ENCODE data around the gene CCDC146.

CCDC146 gene

DNA sequence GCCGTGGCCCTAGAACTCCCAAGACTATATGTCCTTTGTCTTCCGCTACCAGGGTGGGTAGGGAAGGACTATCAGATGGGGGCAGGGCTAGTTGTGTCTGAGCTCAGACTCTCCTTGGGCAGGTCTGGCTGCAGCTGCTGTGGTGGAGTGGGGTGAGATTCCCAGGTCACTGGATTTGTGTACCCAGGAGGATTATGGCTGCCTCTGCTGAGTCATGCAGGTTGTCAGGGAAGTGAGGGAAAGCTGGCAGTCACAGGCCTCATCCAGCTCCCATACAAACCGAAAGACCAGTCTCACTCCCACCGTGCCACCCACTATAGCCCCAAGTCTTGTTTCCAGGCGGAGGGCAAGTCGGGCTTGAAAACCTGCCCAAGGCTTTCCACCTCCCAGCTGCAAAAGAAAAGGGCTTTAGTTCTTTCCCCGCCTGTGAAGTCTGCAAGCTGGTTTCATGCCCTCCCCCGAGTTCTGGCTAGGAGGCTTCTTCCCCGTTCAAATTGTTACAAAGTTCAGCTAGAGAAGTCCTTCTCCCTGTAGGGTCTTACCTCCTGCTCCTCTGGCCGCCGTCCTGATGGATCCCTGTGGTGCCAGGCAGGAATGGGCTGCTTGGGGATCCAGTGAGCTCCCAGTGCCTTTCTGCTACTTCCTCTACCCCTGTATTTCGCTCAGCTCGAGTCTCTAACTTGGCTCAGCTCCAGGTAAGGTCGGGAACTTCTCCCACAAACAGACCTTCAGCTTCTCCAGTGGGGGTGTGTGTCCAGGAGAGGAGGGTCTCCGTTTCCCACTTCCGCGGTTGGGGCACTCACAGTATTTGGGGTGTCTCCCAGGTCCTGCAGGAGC is 184.0 kb downstream of the CCDC146 start:
- H3K4me3 ChIP-seq (ENCODE audit: low read depth in 1 of 2, low read length in 2 of 2) = no peak overlapping the region
- H3K27me3 ChIP-seq (ENCODE audit: control insufficient read depth in 1 of 2, insufficient read depth in 2 of 2, low read length in 2 of 2) = no peaks in the 10 kb centered on the region
- no peaks in the 10 kb centered on the region for H3K9me3 ChIP-seq (ENCODE audit: control insufficient read depth in 1 of 2, low read length in 2 of 2)
- H3K27ac ChIP-seq (ENCODE audit: low read depth, low read length) = no peak overlapping the region
- no peaks in the 10 kb centered on the region for H3K4me1 ChIP-seq (ENCODE audit: control insufficient read depth in 1 of 2, insufficient read depth in 2 of 2, low read length in 2 of 2)
- peaks cover 5 to 15% of the 10 kb centered on the region in 2 donors for H3K36me3 ChIP-seq (ENCODE audit: control insufficient read depth in 1 of 2, insufficient read depth in 2 of 2, low read length in 2 of 2)
- no peak overlapping the region for H3K9ac ChIP-seq (ENCODE audit: low read depth in 1 of 2, low read length in 2 of 2)

DNA sequence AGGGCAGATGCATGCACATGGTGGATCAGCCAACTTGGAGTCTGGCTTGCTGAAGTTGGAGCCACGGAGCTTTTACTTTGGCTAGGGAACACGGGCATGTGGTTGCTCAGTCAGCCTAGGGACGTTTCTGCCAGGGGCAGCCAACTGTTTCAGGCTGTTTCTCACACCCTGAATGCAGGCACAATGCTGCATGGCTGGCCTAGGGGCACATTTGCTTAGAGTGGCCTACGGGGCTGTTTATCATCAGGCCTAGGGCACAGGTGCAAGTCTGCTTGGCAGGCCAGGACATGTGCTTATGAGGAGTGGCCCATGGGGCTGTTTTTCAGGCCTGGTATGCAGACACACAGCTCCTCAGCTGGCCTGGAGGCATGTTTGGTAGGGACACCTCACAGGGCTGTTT is 186.4 kb downstream of the CCDC146 start:
- no peak overlapping the region for H3K9ac ChIP-seq (ENCODE audit: low read depth in 1 of 2, low read length in 2 of 2)
- no peaks in the 10 kb centered on the region for H3K9me3 ChIP-seq (ENCODE audit: control insufficient read depth in 1 of 2, low read length in 2 of 2)
- H3K27ac ChIP-seq (ENCODE audit: low read depth, low read length) = no peak overlapping the region
- no peak overlapping the region for H3K4me3 ChIP-seq (ENCODE audit: low read depth in 1 of 2, low read length in 2 of 2)
- H3K27me3 ChIP-seq (ENCODE audit: control insufficient read depth in 1 of 2, insufficient read depth in 2 of 2, low read length in 2 of 2) = no peaks in the 10 kb centered on the region
- no peaks in the 10 kb centered on the region for H3K4me1 ChIP-seq (ENCODE audit: control insufficient read depth in 1 of 2, insufficient read depth in 2 of 2, low read length in 2 of 2)
- peaks cover 14 to 20% of the 10 kb centered on the region in 2 donors for H3K36me3 ChIP-seq (ENCODE audit: control insufficient read depth in 1 of 2, insufficient read depth in 2 of 2, low read length in 2 of 2)

DNA sequence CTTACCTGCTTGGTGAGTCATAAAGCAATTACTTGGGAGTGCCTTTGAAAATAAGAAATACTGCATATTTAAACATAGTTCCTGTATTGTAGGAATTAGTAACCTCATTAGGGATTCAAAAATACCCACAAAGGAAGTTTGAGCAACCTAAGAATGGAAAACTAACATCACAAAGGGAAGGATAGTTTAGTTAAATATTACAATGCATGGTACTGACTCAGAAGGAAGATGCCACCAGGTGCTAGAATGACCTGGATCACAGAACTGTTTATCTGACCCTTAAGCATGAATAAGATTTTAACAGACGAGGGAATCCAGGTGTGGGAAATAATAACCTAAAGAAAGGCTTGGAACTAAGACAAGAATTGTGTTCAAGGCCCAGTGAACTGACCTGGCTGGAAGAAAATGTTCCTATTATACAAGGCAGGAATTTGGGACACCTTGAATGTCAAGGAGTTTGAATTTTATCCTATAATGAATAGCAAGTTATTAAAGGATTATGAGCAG is 187.4 kb downstream of the CCDC146 start:
- Histone ChIP-seq H3K4me3 (ENCODE audit: low read depth in 1 of 2, low read length in 2 of 2) (no peak overlapping the region), H3K27me3 (ENCODE audit: control insufficient read depth in 1 of 2, insufficient read depth in 2 of 2, low read length in 2 of 2) (no peaks in the 10 kb centered on the region), H3K27ac (ENCODE audit: low read depth, low read length) (no peak overlapping the region), H3K36me3 (ENCODE audit: control insufficient read depth in 1 of 2, insufficient read depth in 2 of 2, low read length in 2 of 2) (peaks cover 20% of the 10 kb centered on the region in 2 donors), H3K4me1 (ENCODE audit: control insufficient read depth in 1 of 2, insufficient read depth in 2 of 2, low read length in 2 of 2) (no peaks in the 10 kb centered on the region), H3K9me3 (ENCODE audit: control insufficient read depth in 1 of 2, low read length in 2 of 2) (no peaks in the 10 kb centered on the region), H3K9ac (ENCODE audit: low read depth in 1 of 2, low read length in 2 of 2) (no peak overlapping the region)

DNA sequence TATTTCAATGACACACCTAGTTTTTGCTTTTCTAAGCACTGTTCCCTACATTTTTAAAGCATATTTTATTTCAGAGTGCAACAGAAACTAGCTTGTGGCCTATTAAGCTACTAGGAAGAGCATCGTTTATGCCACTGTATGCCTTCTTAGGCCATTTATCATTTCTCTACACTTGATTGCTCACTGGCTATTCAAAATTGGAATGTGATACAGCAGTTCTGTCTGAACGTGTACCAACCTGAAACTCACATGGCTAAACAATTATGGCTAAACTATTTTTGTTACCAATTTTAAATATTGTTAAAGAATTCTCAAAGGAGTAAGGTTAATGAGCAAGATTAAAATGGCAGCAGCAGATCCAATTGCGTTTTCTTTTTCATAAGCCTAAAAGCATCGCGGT is 188.6 kb downstream of the CCDC146 start:
- Histone ChIP-seq H3K4me1 (ENCODE audit: control insufficient read depth in 1 of 2, insufficient read depth in 2 of 2, low read length in 2 of 2) (no peaks in the 10 kb centered on the region), H3K9ac (ENCODE audit: low read depth in 1 of 2, low read length in 2 of 2) (no peak overlapping the region), H3K27me3 (ENCODE audit: control insufficient read depth in 1 of 2, insufficient read depth in 2 of 2, low read length in 2 of 2) (no peaks in the 10 kb centered on the region), H3K36me3 (ENCODE audit: control insufficient read depth in 1 of 2, insufficient read depth in 2 of 2, low read length in 2 of 2) (peaks cover 20% of the 10 kb centered on the region in 2 donors), H3K9me3 (ENCODE audit: control insufficient read depth in 1 of 2, low read length in 2 of 2) (no peaks in the 10 kb centered on the region), H3K4me3 (ENCODE audit: low read depth in 1 of 2, low read length in 2 of 2) (no peak overlapping the region), H3K27ac (ENCODE audit: low read depth, low read length) (no peak overlapping the region)

DNA sequence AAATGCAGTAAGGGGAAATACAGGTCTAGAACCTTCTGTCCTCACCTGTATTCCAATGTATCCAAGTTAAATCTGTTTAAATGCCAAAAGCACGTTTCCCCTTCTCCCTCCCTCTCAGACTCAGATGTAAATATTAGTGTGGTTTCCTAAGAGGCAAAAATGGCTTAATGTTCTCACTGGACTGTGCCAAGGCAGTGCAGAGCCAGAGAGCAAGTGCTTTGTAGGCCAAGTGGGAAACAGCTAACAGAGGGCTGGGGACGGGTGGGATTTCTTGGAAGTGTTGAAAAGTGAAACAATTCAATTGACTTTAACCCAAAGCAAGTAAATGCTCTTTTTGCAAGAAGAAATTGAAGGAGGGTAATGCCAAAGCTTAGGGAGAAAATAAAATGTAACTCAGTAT is 190.7 kb downstream of the CCDC146 start:
- H3K4me3 ChIP-seq (ENCODE audit: low read depth in 1 of 2, low read length in 2 of 2) = no peak overlapping the region
- H3K36me3 ChIP-seq (ENCODE audit: control insufficient read depth in 1 of 2, insufficient read depth in 2 of 2, low read length in 2 of 2) = peaks cover 20% of the 10 kb centered on the region in 2 donors
- no peaks in the 10 kb centered on the region for H3K9me3 ChIP-seq (ENCODE audit: control insufficient read depth in 1 of 2, low read length in 2 of 2)
- H3K9ac ChIP-seq (ENCODE audit: low read depth in 1 of 2, low read length in 2 of 2) = no peak overlapping the region
- H3K27ac ChIP-seq (ENCODE audit: low read depth, low read length) = no peak overlapping the region
- no peaks in the 10 kb centered on the region for H3K27me3 ChIP-seq (ENCODE audit: control insufficient read depth in 1 of 2, insufficient read depth in 2 of 2, low read length in 2 of 2)
- no peaks in the 10 kb centered on the region for H3K4me1 ChIP-seq (ENCODE audit: control insufficient read depth in 1 of 2, insufficient read depth in 2 of 2, low read length in 2 of 2)

DNA sequence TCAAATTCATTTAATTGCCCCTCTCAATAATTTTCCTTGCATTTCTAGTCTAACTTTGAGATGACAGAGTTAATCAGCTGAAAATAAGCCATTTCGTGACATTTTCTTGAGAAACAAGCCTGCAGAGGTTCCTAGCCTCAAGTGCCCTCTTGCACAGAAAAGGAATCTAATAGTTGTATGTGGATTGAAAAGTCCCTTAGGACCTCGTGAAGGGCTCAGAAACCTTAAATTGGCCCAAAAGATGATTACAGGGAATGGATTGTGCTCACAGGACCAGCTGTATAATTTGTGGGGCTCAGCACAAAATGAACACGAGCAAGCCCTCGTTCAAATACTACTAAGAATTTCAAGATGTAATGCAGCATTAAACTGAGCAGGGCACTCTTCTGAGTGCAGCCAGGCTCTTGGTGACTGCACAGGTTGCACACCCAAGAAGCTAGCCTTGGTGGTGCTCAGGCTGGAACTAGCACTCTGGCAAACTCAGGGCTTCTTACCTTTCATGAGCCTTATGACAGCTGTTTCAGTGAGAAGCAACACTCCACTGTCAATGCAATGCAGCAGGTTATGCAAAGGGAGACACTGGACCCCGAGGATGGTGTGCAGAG is 191.6 kb downstream of the CCDC146 start:
- H3K4me1 ChIP-seq (ENCODE audit: control insufficient read depth in 1 of 2, insufficient read depth in 2 of 2, low read length in 2 of 2) = no peaks in the 10 kb centered on the region

DNA sequence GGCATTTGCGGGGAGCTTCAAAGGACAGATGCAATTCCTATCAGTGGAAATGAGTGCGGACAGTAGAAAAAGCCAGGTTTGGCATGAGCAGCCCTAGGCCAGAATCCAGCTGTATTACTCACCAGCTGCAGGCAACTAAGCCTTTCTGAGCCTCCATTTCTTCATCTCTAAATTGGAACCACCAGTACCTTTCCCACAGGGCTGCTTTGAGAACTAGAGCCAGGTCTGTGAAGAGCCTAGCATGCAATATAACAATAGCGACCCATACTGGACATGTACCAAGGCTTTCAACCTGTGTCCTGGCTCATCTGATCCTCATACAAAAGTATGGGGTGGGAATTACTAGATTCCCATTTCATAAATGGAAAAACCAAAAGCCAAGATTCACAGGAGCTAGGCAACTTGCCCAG is 192.8 kb downstream of the CCDC146 start:
- Histone ChIP-seq H3K4me1 (ENCODE audit: control insufficient read depth in 1 of 2, insufficient read depth in 2 of 2, low read length in 2 of 2) (no peaks in the 10 kb centered on the region), H3K9me3 (ENCODE audit: control insufficient read depth in 1 of 2, low read length in 2 of 2) (no peaks in the 10 kb centered on the region), H3K36me3 (ENCODE audit: control insufficient read depth in 1 of 2, insufficient read depth in 2 of 2, low read length in 2 of 2) (peaks cover 8 to 25% of the 10 kb centered on the region in 2 donors), H3K27ac (ENCODE audit: low read depth, low read length) (no peak overlapping the region), H3K4me3 (ENCODE audit: low read depth in 1 of 2, low read length in 2 of 2) (no peak overlapping the region), H3K9ac (ENCODE audit: low read depth in 1 of 2, low read length in 2 of 2) (no peak overlapping the region), H3K27me3 (ENCODE audit: control insufficient read depth in 1 of 2, insufficient read depth in 2 of 2, low read length in 2 of 2) (no peaks in the 10 kb centered on the region)

More for the DNA sequence above, 191.6 kb downstream of the CCDC146 start:
- Histone ChIP-seq H3K27me3 (ENCODE audit: control insufficient read depth in 1 of 2, insufficient read depth in 2 of 2, low read length in 2 of 2) (no peaks in the 10 kb centered on the region), H3K9me3 (ENCODE audit: control insufficient read depth in 1 of 2, low read length in 2 of 2) (no peaks in the 10 kb centered on the region), H3K36me3 (ENCODE audit: control insufficient read depth in 1 of 2, insufficient read depth in 2 of 2, low read length in 2 of 2) (peaks cover 13 to 20% of the 10 kb centered on the region in 2 donors), H3K4me3 (ENCODE audit: low read depth in 1 of 2, low read length in 2 of 2) (no peak overlapping the region), H3K9ac (ENCODE audit: low read depth in 1 of 2, low read length in 2 of 2) (no peak overlapping the region), H3K27ac (ENCODE audit: low read depth, low read length) (no peak overlapping the region)

DNA sequence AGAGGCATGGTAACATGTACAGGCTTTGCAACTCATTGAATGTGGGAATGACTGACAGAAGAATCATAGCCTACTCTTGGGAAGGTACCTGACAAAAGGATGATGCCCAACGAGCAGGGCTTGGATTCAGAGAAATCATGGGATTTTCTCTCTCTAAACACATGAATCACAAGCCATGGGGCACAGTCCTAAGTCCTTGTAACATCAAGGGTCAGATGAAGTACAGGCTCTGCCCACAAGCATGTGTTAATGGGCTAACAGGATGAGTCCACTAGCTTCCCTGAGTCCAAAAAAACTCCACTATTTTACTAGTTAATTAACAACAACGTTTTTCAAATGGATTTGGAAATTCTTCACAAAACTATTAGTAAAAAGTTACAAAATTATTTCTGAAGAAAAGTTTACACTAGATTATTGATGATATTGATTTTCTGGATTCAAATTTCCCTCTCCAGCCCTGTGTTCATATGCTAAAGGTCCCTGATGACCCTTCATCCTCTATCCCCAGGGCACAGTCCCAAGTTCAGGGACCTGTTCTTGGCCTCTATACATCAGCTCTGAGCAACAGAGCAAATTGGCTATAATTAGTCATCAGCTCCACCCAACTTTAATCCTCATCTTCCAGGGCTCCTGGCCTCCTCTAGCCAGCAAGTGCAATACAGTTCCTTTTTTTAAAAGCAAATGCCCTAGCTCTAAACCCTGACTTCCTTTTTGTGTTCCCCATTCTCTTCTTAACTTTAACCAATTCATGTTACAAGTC is 194.0 kb downstream of the CCDC146 start:
- Histone ChIP-seq H3K36me3 (ENCODE audit: control insufficient read depth in 1 of 2, insufficient read depth in 2 of 2, low read length in 2 of 2) (peaks cover 5 to 28% of the 10 kb centered on the region in 2 donors), H3K4me1 (ENCODE audit: control insufficient read depth in 1 of 2, insufficient read depth in 2 of 2, low read length in 2 of 2) (no peaks in the 10 kb centered on the region), H3K4me3 (ENCODE audit: low read depth in 1 of 2, low read length in 2 of 2) (no peak overlapping the region), H3K27ac (ENCODE audit: low read depth, low read length) (no peak overlapping the region), H3K27me3 (ENCODE audit: control insufficient read depth in 1 of 2, insufficient read depth in 2 of 2, low read length in 2 of 2) (no peaks in the 10 kb centered on the region), H3K9me3 (ENCODE audit: control insufficient read depth in 1 of 2, low read length in 2 of 2) (no peaks in the 10 kb centered on the region), H3K9ac (ENCODE audit: low read depth in 1 of 2, low read length in 2 of 2) (no peak overlapping the region)

DNA sequence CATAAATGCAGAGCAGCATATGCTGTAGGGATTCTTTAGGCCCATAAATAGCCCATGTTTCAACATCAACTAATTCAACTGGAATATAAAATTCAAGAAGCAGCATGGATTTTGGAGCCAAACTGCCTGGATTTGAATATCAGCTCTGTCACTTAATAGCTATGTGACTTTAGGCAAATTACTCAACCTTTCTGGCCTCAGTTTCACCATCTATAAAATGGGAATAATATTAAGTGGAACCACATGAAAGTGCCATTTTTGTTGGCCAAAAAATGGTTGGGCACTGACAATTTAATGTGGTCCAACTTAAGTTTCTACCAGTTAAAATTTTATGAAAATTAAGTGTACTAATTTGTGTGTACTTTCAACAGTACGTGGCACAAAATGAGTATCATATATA is 195.6 kb downstream of the CCDC146 start:
- H3K9me3 ChIP-seq (ENCODE audit: control insufficient read depth in 1 of 2, low read length in 2 of 2) = no peaks in the 10 kb centered on the region
- H3K27ac ChIP-seq (ENCODE audit: low read depth, low read length) = no peak overlapping the region
- no peaks in the 10 kb centered on the region for H3K4me1 ChIP-seq (ENCODE audit: control insufficient read depth in 1 of 2, insufficient read depth in 2 of 2, low read length in 2 of 2)
- no peaks in the 10 kb centered on the region for H3K27me3 ChIP-seq (ENCODE audit: control insufficient read depth in 1 of 2, insufficient read depth in 2 of 2, low read length in 2 of 2)
- no peak overlapping the region for H3K9ac ChIP-seq (ENCODE audit: low read depth in 1 of 2, low read length in 2 of 2)
- no peak overlapping the region for H3K4me3 ChIP-seq (ENCODE audit: low read depth in 1 of 2, low read length in 2 of 2)
- H3K36me3 ChIP-seq (ENCODE audit: control insufficient read depth in 1 of 2, insufficient read depth in 2 of 2, low read length in 2 of 2) = peaks cover 0 to 23% of the 10 kb centered on the region in 2 donors

DNA sequence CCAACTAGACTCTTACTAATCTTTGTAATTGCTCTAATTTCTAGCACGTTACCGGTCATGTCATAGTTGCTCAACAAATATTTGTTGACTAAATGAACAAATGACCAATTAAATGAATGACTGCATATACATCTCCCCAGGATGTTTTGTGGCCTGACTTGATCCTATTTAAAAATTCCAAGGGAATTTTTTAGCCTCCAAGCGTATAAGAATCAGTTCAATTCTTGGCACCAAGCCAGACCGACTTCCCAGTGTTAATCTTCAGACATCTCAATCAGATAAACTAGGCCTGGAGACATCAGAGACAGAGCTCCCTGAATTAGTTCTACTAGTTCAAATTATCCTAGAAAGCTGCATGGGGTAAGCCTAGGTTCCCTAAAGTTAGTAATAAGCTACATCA is 197.7 kb downstream of the CCDC146 start:
- Histone ChIP-seq H3K9me3 (ENCODE audit: control insufficient read depth in 1 of 2, low read length in 2 of 2) (no peaks in the 10 kb centered on the region), H3K4me3 (ENCODE audit: low read depth in 1 of 2, low read length in 2 of 2) (no peak overlapping the region), H3K27me3 (ENCODE audit: control insufficient read depth in 1 of 2, insufficient read depth in 2 of 2, low read length in 2 of 2) (no peaks in the 10 kb centered on the region), H3K4me1 (ENCODE audit: control insufficient read depth in 1 of 2, insufficient read depth in 2 of 2, low read length in 2 of 2) (no peaks in the 10 kb centered on the region), H3K9ac (ENCODE audit: low read depth in 1 of 2, low read length in 2 of 2) (no peak overlapping the region), H3K36me3 (ENCODE audit: control insufficient read depth in 1 of 2, insufficient read depth in 2 of 2, low read length in 2 of 2) (peaks cover 0 to 15% of the 10 kb centered on the region in 2 donors), H3K27ac (ENCODE audit: low read depth, low read length) (no peak overlapping the region)

Measured in duodenal mucosa (tissue), 2 donors.